Astrocyte of the cerebellum (primary cell): ENCODE data around the gene FAM163A.

Source experiments
- DNase-seq: peaks from one replicate; pipeline ENCODE4 v3.0.0-alpha.2; 2011; ENCODE audit warnings: low read depth
- H3K4me3 ChIP-seq: 2 replicates; pipeline ENCODE4 v1.5.1; 2011; ENCODE audit warnings: mild to moderate bottlenecking, low read depth, low read length, moderate library complexity
- CTCF ChIP-seq: IDR thresholded peaks from 2 replicates; pipeline ENCODE4 v1.5.1; 2012; ENCODE audit warnings: low read length, low read depth, moderate library complexity, mild to moderate bottlenecking; ENCODE audit errors: missing control alignments
- in situ Hi-C: cut with HindIII; loops from 2 replicates; pipeline ENCODE4 v1.10.0; 2017; ENCODE audit warnings: low sequenced_read_pairs

Gene FAM163A

GRCh38 chr1:179820226-179820970 is 77.3 kb downstream of the FAM163A start:
- no peak for DNase-seq

GRCh38 chr1:179821524-179821923 is 78.4 kb downstream of the FAM163A start:
- no peak for TF ChIP-seq CTCF
- DNase-seq: no peak
- in situ Hi-C loops: no loop called here
- no peak overlapping the region for H3K4me3 ChIP-seq

More at GRCh38 chr1:179820226-179820970, 77.3 kb downstream of the FAM163A start:
- in situ Hi-C loops: no loop called here
- TF ChIP-seq CTCF: no peak
- H3K4me3 ChIP-seq: no peak overlapping the region

GRCh38 chr1:179822065-179822464 is 79.0 kb downstream of the FAM163A start:
- in situ Hi-C loops: no loop called here
- DNase-seq: no peak

GRCh38 chr1:179823693-179824092 is 80.6 kb downstream of the FAM163A start:
- no peak overlapping the region for H3K4me3 ChIP-seq
- DNase-seq: no peak
- no peak for TF ChIP-seq CTCF
- in situ Hi-C loops: no loop called here

More at GRCh38 chr1:179822065-179822464, 79.0 kb downstream of the FAM163A start:
- H3K4me3 ChIP-seq: no peak overlapping the region
- no peak for TF ChIP-seq CTCF

GRCh38 chr1:179824265-179824664 is 81.2 kb downstream of the FAM163A start:
- DNase-seq: no peak
- TF ChIP-seq CTCF: no peak
- no peak overlapping the region for H3K4me3 ChIP-seq
- in situ Hi-C loops: no loop called here

- in situ Hi-C loops: no loop called here
- no peak for TF ChIP-seq CTCF
- H3K4me3 ChIP-seq: no peak overlapping the region
- no peak for DNase-seq
Measured at GRCh38 chr1:179825206-179825605, 82.1 kb downstream of the FAM163A start.
